LHCN-M2 (cell line): ENCODE results near the gene GRHL1. TPM values are rescaled to one million over a fixed set of nuclear protein-coding genes. Genes with fewer than 3 reads are reported as not detected.

ENCODE experiments used
- DNase-seq: peaks from one replicate; pipeline ENCODE4 v3.0.0-alpha.2; 2012; ENCODE audit warnings: low read depth
- total RNA-seq: library from RNA; depleted of rRNA; stranded (reverse); fragments of >200 nt; gene quantifications from 2 replicates; pipeline ENCODE4 v1.2.3, GENCODE V29; 2014

The GRHL1 gene
- total RNA-seq, 1 experiment from 2014 or later, result 0.40 TPM

DNA sequence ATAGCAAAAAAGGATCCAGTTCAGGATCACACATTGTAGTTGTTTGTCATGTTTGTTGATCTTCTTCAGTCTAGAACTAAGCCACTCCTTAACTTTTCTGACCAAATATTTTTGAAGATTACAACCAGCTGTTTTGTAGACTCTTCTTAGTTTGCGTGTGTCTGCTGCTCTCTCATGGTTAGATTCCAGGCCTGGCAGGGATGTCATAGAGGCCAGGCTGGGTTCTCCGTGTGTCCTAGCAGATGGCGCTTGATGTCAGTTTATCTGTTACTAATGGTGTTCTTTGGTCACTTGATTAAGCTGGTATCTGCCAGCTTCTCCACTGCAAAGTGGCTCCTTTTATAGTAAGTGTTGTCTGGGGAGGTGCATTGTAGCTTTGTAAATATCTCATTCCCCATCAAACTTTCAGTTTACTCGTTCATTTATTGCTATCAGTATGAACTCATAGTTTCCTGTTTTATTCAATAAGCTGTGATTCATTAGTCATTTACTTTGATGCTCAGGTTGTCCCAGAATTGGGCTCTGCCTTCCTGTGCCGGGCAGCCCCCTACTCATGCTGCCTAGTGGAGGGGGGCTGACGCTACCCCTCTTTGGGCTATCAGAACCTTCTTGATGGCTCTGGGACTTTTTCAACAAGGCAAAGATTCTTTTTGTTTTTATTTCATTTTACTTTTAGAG, 42.1 kb downstream of the GRHL1 start:
- DNase-seq, result peak; percentile 47

DNA sequence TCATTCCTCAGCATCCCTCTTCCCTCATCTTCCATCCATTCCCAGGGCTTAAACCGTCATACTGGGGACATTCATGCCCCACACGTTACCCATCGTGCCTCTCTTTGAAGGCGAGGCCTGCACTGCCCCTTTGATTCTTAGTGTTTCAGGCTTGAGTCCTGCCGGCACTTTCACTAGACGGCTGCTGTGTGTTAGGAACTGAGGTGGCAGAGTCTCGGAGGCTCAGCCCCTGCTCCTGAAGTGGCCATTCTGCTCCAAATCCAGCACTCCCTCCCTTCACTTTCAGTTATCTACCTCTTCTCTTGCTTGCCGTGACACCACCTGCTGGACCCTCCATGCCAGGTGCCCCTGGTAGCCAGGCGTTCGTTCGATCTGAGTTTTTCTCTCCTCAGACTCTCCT, 43.0 kb downstream of the GRHL1 start:
- no peak for DNase-seq

DNA sequence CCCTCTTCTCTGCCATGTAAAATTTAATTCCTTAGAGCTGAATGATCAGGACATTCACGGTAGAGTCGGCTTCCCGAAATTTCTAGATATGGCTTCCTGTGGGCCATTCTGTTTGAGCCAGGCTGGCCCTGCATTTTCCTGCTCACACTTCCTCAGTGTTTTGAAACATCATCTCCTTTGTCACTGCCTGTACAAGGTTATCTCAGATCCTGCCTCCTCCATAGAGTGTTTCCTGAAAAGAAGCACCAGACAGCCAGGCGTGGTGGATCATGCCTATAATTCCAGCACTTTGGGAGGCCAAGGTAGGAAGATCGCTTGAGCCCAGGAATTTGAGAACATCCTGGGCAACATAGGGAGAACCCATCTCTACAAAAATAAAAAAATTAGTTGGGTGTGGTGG, 43.6 kb downstream of the GRHL1 start:
- DNase-seq, result no peak

DNA sequence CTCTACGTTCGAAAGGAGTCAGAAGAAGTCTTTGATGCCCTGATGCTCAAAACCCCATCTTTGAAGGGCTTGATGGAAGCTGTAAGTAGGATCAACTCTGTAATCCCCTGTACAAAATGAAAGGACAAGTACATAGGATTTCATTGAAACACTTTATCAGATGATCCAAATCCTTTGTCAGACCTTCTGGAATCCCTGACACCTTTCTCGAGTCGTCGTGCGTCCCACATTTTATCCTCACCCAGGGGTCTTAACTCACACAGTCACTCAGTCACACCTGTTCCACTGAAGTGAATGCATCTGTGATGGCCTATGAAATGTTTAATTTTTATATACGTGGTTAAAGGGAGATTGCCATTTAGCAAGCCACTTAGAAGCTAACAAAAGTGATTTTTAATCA, 44.8 kb downstream of the GRHL1 start:
- DNase-seq, result no peak

DNA sequence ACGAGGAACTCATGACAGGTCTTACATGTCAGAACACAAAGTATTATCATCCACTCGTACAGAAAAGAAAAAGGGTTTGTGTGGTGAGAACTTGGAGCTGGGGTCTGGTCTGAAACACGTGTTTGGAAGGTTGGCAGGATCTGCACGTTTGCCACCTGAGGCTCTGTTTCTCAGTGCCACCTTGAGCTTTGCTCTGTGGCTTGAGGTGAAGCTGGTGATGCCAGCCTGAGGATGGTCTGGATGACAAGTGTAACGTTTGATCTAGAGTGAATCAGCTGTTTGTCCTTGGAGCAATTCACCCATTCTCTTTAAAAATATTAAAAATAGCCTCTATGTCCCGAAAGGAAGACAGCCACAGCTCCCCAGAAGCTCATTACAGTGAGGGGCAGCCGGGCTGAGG, 46.4 kb downstream of the GRHL1 start:
- DNase-seq, result no peak

DNA sequence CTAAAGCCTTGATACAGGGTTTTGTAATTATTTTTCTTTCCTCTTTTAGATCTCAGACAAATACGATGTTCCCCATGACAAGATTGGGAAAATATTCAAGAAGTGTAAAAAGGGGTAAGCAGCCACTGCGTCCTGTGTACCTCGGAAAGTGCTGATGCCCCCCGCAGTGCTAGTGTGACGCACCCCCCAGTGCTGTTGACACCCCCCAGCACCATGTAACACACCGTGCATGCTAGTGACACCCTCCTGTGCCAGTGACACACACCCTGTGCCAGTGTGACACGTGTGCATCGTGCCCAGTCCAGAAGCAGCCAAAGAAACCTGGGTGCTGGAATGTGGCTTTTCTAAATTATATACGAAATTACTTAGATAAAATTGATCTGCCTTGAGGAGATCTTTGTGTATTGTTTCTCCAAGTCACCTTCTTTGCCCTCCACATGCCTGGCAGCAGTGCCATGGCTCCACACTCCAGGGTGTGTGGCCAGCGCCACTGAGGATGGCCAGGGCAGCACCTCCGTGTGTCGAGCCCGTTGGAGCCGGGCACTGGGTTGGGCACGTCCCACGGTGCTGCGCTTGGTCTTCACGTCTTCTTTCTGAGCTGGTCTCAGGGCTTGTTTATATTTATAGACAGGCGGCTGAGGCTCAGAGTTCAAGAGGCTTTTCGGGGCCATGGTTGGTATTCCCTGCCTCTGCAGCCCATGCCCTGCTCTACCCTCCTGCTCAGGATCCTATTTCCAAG, 47.6 kb downstream of the GRHL1 start:
- DNase-seq, result no peak

DNA sequence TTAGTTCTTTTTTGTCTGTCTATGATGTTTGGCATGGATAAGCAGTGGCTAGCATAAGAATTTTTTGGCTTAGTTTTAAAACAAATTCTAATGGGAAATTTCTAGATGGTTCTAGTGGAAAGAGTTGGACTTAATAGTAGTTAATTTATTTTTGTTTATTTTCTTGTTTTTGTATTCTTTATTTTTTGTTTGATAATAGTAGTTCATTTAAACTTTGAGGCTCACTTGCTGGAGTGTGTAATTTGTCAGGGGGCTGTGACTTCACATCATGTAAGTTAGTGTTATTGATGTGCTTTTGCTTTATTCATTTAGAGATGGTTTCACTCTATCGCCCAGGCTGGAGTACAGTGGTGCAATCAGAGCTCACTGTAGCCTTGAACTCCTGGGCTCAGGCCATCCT, 48.2 kb downstream of the GRHL1 start:
- DNase-seq, result no peak

DNA sequence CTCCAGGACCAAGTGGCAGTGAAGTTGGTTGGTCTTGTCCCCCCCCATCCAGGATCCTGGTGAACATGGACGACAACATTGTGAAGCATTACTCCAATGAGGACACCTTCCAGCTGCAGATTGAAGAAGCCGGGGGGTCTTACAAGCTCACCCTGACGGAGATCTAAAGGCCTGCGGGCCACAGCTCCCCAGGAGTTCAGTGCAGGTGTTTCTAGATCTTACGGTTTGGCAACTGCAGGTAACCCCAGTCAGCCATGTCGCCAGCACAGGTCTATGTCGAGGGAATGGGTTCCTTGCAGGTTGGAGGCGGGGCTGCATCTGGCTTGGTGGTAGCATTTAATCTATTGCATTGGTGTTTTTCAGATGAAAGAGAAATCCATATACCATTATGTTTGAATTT, 49.0 kb downstream of the GRHL1 start:
- no peak for DNase-seq

DNA sequence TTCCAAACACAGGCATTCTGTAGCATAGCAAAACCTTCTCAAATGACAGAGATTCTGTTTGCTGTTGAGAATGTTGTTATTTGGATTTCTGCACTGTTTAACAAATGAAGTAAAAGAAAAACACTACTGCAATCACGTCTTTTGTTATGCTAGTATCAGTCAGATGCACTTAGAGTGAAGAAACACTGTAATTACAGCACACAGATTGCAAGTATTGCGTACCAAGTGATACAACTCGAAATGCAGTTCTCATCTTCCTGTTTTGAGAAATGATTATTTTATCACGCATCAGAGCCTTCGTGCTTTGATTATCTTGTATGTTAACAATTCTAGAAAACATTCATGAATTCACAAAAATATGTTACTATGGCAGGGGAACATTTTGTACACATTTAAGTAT, 50.1 kb downstream of the GRHL1 start:
- no peak for DNase-seq

DNA sequence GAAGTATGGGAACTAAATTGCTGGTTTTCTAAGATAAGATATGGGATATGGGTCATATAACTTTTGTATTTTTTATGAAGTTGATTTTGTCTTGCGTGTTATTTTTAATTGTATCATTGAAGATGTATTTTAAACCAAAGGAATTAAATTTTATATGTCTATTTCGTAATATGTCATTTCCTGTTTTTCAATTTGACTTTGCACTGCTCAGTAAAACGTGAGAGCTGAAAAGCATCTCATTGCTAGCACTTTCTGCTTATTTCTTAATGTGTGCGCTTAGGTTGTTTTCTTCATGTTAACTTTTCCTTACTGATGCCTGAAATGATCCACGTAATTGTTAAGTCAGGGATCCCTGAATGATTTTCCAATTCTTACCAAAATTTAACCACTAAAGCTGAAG, 50.6 kb downstream of the GRHL1 start:
- DNase-seq, result no peak

DNA sequence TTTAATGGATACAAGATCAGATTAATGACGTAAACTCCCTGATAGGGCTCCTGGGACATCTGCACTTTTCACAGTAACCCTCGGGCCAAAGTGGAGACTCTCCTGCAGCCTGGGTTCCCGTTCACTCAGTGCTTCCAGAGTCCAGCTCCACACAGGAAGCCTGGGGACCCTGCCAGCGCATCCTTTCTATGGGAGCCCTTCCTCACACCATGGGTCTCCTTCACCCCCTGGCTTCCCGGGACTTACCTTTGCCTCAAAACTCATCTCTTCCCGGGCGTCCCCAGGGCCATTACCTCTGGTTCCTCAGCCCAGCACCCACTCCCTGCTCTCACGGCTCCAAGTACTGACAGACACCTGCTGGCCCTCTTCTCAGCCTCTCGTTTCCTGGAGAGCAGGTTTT, 51.2 kb downstream of the GRHL1 start:
- DNase-seq, result no peak

DNA sequence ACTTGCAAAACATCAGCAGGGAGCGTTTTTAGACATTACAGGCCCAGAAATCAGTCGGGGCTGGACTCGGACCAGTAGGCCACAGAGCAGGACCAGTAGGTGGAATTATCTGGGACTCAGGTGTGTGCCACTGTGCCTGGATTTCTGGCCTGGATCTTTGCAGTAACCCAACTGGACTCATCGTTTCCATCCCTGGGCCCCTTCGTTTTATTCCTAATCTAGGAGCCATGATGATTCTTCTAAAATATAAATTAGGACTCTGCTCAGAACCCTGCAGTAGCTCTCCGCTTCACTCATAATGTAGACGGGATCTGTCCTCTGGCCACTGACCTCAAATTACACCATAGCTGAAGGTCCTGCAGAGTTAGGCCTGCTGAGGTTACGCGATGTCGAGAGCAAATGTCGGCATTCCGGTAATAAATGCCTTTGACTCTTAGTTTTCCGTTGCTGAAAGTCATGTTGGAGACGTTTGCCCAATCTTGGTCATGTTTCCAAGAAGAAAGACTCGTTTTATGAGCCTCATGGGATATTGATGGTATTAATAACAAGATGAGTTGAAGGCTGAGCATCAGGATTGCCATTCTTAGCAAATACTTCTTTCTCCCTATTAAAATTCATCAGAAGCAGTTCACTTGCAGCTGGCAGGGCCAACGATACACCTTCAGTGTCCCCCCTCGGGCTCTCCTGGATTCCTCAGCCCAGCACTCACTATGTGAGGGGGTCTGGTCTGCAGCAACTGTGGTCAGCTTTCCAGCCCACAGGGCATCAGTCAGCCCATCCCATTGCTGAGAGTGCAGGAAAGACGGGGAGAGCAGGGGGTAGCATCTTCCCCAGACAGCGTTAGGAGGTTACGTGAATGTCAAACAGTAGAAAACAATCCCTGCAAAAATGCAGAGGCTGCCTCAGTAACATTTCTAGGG, 52.0 kb downstream of the GRHL1 start:
- DNase-seq, result no peak

DNA sequence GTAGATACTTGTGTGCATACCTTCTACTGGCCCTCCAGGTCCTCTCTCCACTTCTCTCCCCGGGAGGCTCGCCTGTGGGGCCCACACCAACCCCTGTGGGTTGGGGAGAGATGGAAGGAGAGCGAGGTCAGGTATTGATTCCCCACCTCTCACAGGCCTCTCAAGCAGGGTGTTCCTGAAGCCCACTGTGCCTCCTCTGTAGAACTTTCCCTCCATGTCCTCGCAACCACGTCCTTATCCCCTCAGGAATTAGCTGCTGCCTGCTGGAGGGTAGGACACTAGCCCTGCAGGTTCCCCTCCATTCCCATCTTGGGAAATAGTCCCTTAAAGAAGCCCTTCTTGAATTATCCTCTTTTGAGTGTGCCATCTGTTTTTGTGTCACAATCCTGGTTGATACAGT, 52.9 kb downstream of the GRHL1 start:
- DNase-seq, result no peak

DNA sequence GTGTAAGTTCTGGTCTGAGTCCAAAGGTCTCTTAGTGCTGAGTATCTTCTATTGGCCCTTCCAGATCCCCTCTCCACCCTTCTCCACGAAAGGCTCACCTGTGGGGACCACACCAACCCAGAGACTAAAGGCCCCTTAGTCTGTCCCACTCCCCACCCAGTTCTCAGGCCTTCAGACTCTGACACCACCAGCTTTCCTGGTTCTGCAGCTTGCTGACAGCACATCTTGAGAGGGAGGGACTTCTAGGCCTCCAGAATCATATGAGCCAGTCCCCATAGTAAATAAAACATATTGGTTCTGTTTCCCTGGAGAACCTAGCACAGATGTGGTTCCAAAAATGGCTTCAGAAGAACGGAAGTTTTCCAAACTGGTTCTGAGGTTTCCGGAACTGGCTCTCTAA, 53.3 kb downstream of the GRHL1 start:
- DNase-seq, result no peak

DNA sequence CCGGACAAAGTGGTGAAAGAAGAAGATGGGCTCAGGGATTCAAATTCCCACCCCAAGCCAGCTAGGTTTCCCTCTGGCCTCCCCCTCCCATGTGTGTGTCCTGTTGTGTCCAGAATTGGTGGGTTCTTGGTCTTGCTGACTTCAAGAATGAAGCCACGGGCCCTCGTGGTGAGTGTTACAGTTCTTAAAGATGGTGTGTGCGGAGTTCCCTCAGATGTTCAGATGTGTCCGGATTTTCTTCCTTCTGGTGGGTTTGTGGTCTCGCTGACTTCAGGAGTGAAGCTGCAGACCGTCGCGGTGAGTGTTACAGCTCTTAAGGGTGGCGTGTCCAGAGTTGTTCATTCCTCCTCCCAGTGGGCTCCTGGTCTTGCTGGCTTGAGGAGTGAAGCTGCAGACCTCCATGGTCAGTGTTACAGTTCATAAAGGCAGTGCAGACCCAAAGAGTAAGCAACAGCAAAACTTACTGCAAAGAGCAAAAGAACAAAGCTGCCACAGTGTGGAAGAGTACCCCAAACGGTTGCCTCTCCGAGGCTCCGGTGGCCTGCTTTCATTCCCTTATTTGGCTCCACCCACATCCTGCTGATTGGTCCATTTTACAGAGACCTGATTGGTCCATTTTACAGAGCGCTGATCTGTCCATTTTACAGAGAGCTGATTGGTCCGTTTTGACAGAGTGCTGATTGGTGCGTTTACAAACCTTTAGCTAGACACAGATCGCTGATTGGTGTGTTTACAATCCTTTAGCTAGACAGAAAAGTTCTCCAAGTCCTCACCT, 54.2 kb downstream of the GRHL1 start:
- DNase-seq, result no peak

DNA sequence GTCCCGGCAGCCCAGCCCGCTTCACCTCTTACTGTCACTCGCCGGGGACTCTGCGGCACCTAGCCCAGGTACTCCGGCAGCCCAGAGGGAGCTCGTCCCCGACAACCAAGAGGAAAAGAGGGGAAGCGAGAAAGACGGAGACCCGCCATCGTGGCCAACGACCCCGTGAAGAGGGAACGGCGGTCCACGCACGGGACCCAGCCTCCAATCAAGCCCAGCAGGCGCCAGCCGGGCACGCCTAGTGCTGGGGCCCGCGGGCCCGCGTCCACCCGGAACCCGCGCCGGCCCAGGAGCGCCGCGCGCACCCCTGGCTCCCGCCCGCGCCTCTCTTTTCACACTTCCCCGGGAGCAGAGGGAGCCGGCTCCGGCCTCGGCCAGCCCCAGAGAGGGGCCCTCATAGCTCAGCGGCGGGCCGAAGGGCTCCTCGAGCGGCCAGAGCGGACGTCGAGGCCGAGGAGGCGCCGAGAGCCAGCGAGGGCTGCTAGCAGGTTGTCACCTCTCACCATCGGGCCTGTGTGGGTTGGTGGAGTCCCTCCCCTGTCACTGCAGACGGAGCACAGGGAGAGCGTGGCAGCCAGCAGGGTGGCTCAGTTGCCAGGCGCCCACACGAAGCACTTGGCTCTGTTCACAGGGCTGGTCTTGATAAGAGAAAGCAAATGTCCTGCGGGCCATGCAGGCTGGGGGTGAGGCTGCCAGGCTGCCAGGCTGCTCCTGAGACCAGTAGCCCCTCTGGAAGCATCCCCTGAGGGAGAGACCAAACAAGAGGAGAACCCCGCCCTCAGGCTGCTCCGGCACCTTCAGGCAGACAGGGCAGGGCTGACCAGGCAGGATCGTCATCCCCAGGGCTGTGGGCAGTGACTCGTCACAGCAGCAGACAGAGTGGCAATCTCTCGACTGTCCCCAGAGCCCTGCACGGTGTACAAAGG, 55.0 kb downstream of the GRHL1 start:
- no peak for DNase-seq

DNA sequence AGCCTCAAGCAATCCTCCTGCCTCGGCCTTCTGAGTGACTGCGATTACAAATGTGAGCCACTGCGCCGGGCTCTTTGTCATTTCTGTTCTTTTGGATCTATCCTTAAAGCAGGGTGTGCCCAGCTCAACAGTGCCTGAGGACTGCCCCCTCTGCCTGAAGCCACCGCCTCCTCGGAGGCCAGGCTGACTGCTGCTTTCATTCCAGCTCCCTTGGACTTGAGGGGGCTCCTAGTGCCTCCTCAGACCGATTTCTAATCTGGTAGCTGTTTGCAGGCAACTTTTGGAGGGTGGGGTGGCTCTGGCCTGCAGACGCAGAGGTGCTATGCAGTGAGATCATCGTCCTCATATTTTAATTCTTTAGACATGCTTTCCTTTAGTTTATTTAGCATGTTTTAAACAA, 55.9 kb downstream of the GRHL1 start:
- no peak for DNase-seq

DNA sequence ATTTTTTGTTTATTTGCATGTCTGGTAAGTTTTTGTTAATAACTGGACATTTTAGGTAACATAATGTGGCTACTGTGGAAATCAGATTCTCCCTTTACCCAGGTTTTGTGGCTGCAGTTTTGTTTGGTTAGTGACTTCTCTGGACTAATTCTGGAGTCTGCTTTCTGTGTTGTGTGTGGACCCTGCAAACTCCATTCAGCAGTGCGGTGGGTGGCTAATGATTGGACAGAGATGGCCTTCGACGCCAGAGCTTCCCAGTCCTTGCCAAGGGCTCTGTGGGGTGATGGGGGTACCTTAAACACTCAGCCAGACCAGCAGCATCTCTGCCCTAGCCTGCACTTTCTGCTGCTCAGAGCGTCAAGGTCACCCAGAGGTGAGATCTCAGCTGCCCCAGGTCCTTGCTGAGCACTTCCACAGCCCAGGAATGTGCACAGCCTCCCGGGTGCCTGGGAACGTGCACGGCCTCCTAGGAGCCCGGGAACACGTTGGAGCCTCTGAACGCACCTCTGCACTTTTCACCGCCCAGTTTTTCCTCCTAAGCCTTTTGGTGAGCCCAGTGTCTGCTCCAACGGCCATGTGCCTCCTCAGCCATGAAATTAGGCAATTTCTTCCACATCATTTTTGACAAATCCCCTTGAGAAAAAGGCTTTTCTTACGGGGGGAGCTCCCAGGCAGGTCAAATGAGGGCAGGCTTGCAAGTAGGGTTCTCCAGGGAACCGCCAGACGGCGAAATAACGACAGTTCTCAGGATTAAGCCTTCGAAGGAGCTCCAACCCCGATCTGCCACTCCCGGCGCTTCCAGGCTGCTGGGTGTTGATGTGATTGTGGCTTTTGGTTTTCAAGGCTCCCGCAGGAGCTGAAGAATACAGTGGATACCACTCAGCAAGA, 56.7 kb downstream of the GRHL1 start:
- peak; percentile 31 for DNase-seq

DNA sequence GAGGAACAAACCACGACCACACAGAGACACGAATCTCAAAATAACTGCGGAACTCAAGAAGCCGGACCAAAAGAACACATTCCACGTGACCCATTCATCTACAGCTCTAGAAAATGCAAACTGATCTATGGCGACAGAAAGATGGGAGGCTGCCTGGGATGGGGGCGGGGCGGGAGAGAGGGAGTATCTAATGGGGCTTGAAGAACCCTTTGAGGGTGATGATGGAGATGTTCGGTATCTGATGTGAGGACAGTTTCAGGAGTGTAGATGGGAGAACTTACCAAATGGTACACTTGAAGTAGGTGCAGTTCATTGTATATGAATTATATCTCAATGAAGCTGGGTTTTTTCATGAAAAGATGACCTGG, 57.3 kb downstream of the GRHL1 start:
- no peak for DNase-seq
